Cardiac muscle cell (in vitro differentiated cells and primary cell): Measurements from ENCODE around the gene LANCL2. TPM values are rescaled to one million over a fixed set of nuclear protein-coding genes. Genes with fewer than 3 reads are reported as not detected.

Experiments
- DNase-seq, 2 donors: peaks; one replicate each; pipeline versions ENCODE4 v3.0.0 to v3.0.0-alpha.2; 2010 to 2017; ENCODE audit warnings: low read depth in 1 of 2, low spot score in 1 of 2
- H3K27ac ChIP-seq: fragments of 200-600 bp; sonication (generic); 2 replicates; pipeline ENCODE4 v1.5.1; 2016
- H3K27me3 ChIP-seq: fragments of 200-600 bp; sonication (generic); 2 replicates; pipeline ENCODE4 v1.6.0; 2016; ENCODE audit warnings: control low read depth
- H3K36me3 ChIP-seq: fragments of 200-600 bp; sonication (generic); 2 replicates; pipeline ENCODE4 v1.5.1; 2016; ENCODE audit warnings: control low read depth
- H3K4me1 ChIP-seq: fragments of 200-600 bp; sonication (generic); 2 replicates; pipeline ENCODE4 v1.8.1; 2017; ENCODE audit warnings: low read depth, mild to moderate bottlenecking, mixed run types
- H3K4me3 ChIP-seq: fragments of 200-600 bp; sonication (generic); 2 replicates; pipeline ENCODE4 v1.5.1; 2016; ENCODE audit warnings: mild to moderate bottlenecking
- H3K9me3 ChIP-seq: fragments of 200-600 bp; sonication (generic); 2 replicates; pipeline ENCODE4 v1.5.1; 2017; ENCODE audit warnings: low read depth, mild to moderate bottlenecking, control low read depth
- CTCF ChIP-seq: IDR thresholded peaks from 2 replicates; pipeline ENCODE4 v1.5.1; 2012; ENCODE audit warnings: low read depth, mild to moderate bottlenecking, low read length
- polyA plus RNA-seq: library from polyadenylated mRNA; unstranded; fragments of >200 nt; fragmentation: Nextera tagmentation; extraction: Ambion mirVana; gene quantifications from 2 replicates; pipeline ENCODE4 v1.2.1, GENCODE V29; 2016
- total RNA-seq: library from RNA; depleted of rRNA; stranded (reverse); fragments of >200 nt; gene quantifications from 2 replicates; pipeline ENCODE4 v1.2.3, GENCODE V29; 2016

LANCL2 gene
- total and polyA plus RNA-seq, 2 experiments from 2014 or later = 13.8 to 18.8 TPM

- Histone ChIP-seq H3K4me1 (no peaks in the 10 kb centered on the region), H3K27ac (no peak overlapping the region), H3K4me3 (no peak overlapping the region), H3K36me3 (no peaks in the 10 kb centered on the region), H3K27me3 (no peaks in the 10 kb centered on the region), H3K9me3 (no peaks in the 10 kb centered on the region)
- no peak for DNase-seq
- no peak for TF ChIP-seq CTCF
Measured at GRCh38 chr7:55472928-55473725, 108.0 kb downstream of the LANCL2 start.

- no peak for TF ChIP-seq CTCF
Measured at GRCh38 chr7:55473932-55474331, 108.8 kb downstream of the LANCL2 start.

GRCh38 chr7:55474944-55475854, 110.1 kb downstream of the LANCL2 start:
- H3K36me3 ChIP-seq = no peaks in the 10 kb centered on the region
- no peak for DNase-seq
- H3K27ac ChIP-seq = no peak overlapping the region
- H3K4me1 ChIP-seq = no peaks in the 10 kb centered on the region
- TF ChIP-seq CTCF = no peak
- no peaks in the 10 kb centered on the region for H3K27me3 ChIP-seq
- no peak overlapping the region for H3K4me3 ChIP-seq
- H3K9me3 ChIP-seq = no peaks in the 10 kb centered on the region

More at GRCh38 chr7:55473932-55474331, 108.8 kb downstream of the LANCL2 start:
- H3K27ac ChIP-seq = no peak overlapping the region
- no peaks in the 10 kb centered on the region for H3K4me1 ChIP-seq
- DNase-seq = no peak
- no peaks in the 10 kb centered on the region for H3K36me3 ChIP-seq
- no peaks in the 10 kb centered on the region for H3K27me3 ChIP-seq
- H3K4me3 ChIP-seq = no peak overlapping the region
- no peaks in the 10 kb centered on the region for H3K9me3 ChIP-seq

- Histone ChIP-seq H3K4me1 (no peaks in the 10 kb centered on the region), H3K4me3 (no peak overlapping the region), H3K27me3 (no peaks in the 10 kb centered on the region), H3K27ac (no peak overlapping the region), H3K9me3 (no peaks in the 10 kb centered on the region), H3K36me3 (no peaks in the 10 kb centered on the region)
- no peak for TF ChIP-seq CTCF
- peak in 1 of 2 donors; percentile 30 for DNase-seq
Measured at GRCh38 chr7:55475855-55476803, 111.0 kb downstream of the LANCL2 start.
